HEK293 (cell line): Measurements from ENCODE around the gene CX3CL1.

ENCODE experiments used
- CTCF ChIA-PET: fragments of 350-600 bp; formaldehyde crosslinking; extraction: SDS; loops from one replicate; lab custom pipeline; 2021; ENCODE audit warnings: antibody characterized with exemption; lab: Yijun Ruan, JAX
- POLR2A ChIA-PET: fragments of 300-600 bp; formaldehyde crosslinking; extraction: SDS; loops from one replicate; lab custom pipeline; 2020; ENCODE audit warnings: antibody characterized with exemption, inconsistent platforms; lab: Yijun Ruan, JAX
- H3K27ac ChIP-seq: fragments of 200-500 bp; sonication (Bioruptor generic); 2 replicates; pipeline ENCODE4 v1.5.1; 2014; ENCODE audit warnings: low read depth, low read length, control low read depth, inconsistent platforms; ENCODE audit errors: extremely low read depth
- H3K36me3 ChIP-seq, 2 experiments: fragments of 200-500 bp in 1 of 2; sonication (Bioruptor generic) in 1 of 2; 1 replicate in 1 of 2; 2 replicates in 1 of 2; pipeline ENCODE4 v1.5.1; 2014 to 2017; ENCODE audit warnings: inconsistent platforms in 2 of 2, low read length in 2 of 2; ENCODE audit not compliant: control insufficient read depth in 2 of 2, insufficient read depth in 1 of 2
- H3K4me1 ChIP-seq: fragments of 200-500 bp; sonication (Bioruptor generic); 2 replicates; pipeline ENCODE4 v1.5.1; 2014; ENCODE audit warnings: mild to moderate bottlenecking, low read length, inconsistent platforms; ENCODE audit not compliant: control insufficient read depth, insufficient read depth
- H3K4me3 ChIP-seq: 2 replicates; pipeline ENCODE4 v1.5.1; 2011; ENCODE audit warnings: low read depth, mild to moderate bottlenecking, control low read depth, low read length, moderate library complexity
- H3K9me3 ChIP-seq: fragments of 200-500 bp; sonication (Bioruptor generic); 2 replicates; pipeline ENCODE4 v1.5.1; 2014; ENCODE audit warnings: low read depth, low read length, inconsistent platforms; ENCODE audit not compliant: control insufficient read depth, insufficient read depth
- GLIS1 ChIP-seq: fragments of 450-650 bp; formaldehyde crosslinking; IDR thresholded peaks from 2 replicates; pipeline ENCODE4 v1.5.1; 2016; ENCODE audit warnings: missing biosample characterization, missing genetic modification characterization
- KLF1 ChIP-seq: fragments of 450-650 bp; formaldehyde crosslinking; IDR thresholded peaks from 2 replicates; pipeline ENCODE4 v1.5.1; 2016; ENCODE audit warnings: missing biosample characterization, missing genetic modification characterization
- KLF16 ChIP-seq: fragments of 450-650 bp; formaldehyde crosslinking; IDR thresholded peaks from 2 replicates; pipeline ENCODE4 v1.5.1; 2017; ENCODE audit warnings: missing biosample characterization, missing genetic modification characterization
- PRDM10 ChIP-seq: fragments of 450-650 bp; formaldehyde crosslinking; IDR thresholded peaks from 2 replicates; pipeline ENCODE4 v1.5.1; 2016; ENCODE audit warnings: missing biosample characterization, missing genetic modification characterization
- PRDM4 ChIP-seq: fragments of 450-650 bp; formaldehyde crosslinking; IDR thresholded peaks from 2 replicates; pipeline ENCODE4 v1.5.1; 2017; ENCODE audit warnings: missing biosample characterization, missing genetic modification characterization
- ZBTB11 ChIP-seq: fragments of 450-650 bp; formaldehyde crosslinking; conservative IDR thresholded peaks from 2 replicates; pipeline ENCODE4 v1.5.1; 2016; ENCODE audit warnings: low read depth, missing biosample characterization, missing genetic modification characterization
- ZBTB48 ChIP-seq: fragments of 450-650 bp; formaldehyde crosslinking; IDR thresholded peaks from 2 replicates; pipeline ENCODE4 v1.5.1; 2016; ENCODE audit warnings: missing biosample characterization, missing genetic modification characterization
- ZNF202 ChIP-seq: fragments of 450-650 bp; formaldehyde crosslinking; IDR thresholded peaks from 2 replicates; pipeline ENCODE4 v1.5.1; 2016; ENCODE audit warnings: missing biosample characterization, missing genetic modification characterization, borderline replicate concordance
- ZNF292 ChIP-seq: fragments of 450-650 bp; formaldehyde crosslinking; IDR thresholded peaks from 2 replicates; pipeline ENCODE4 v1.5.1; 2016; ENCODE audit warnings: low read depth, missing biosample characterization, missing genetic modification characterization, borderline replicate concordance
- ZNF488 ChIP-seq: fragments of 450-650 bp; formaldehyde crosslinking; IDR thresholded peaks from 2 replicates; pipeline ENCODE4 v1.5.1; 2016; ENCODE audit warnings: missing biosample characterization, missing genetic modification characterization
- ZNF549 ChIP-seq: fragments of 450-650 bp; IDR thresholded peaks from 2 replicates; pipeline ENCODE4 v1.5.1; 2018; ENCODE audit warnings: missing biosample characterization, missing genetic modification characterization, mild to moderate bottlenecking, inconsistent platforms, moderate library complexity
- ZNF660 ChIP-seq: fragments of 450-650 bp; IDR thresholded peaks from 2 replicates; pipeline ENCODE4 v1.5.1; 2018; ENCODE audit warnings: missing biosample characterization, mild to moderate bottlenecking, missing genetic modification characterization
- ZNF830 ChIP-seq: fragments of 450-650 bp; IDR thresholded peaks from 2 replicates; pipeline ENCODE4 v1.5.0; 2018; ENCODE audit warnings: missing biosample characterization, missing genetic modification characterization, low read depth, mild to moderate bottlenecking, moderate library complexity

Gene CX3CL1

DNA sequence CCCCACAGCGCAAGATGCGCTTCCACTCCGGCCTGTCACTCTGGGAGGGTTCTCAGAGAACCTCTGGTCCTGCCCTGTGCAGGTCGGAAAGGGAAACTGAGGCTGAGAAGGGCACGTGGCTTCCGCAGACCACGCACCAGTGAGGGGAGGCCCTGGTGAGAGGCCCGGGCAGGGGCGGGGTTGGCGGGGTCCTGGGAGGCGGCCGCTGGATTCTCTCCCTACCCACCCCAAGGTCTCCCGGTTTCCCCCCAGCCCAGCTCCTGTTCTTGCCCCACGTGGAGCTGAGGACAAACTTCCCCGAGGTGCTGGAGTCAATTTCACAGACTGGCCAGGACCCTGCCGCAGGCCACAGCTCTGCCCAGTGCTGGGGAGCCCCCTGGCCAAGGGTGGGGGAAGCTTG, 43.8 kb downstream of the CX3CL1 start:
- Histone ChIP-seq H3K4me1 (no peaks in the 10 kb centered on the region), H3K4me3 (no peak overlapping the region), H3K36me3 (no peaks in the 10 kb centered on the region), H3K9me3 (no peaks in the 10 kb centered on the region), H3K27ac (no peak overlapping the region)
- CTCF ChIA-PET: interaction anchor here (0.5 to 11.5 kb wide), 19 partner anchors 10 to 332 kb away, joined by 3 to 290 read pairs (median 5); partner anchors contain the start of genes CCL17 and CX3CL1
- no peak for TF ChIP-seq PRDM10 (tag by site-specific recombination)
- no peak for TF ChIP-seq PRDM4 (tag by site-specific recombination)
- no peak for TF ChIP-seq GLIS1 (tag by site-specific recombination)
- TF ChIP-seq ZNF549 (tag by site-specific recombination): no peak
- no peak for TF ChIP-seq ZNF660 (tag by site-specific recombination)
- TF ChIP-seq KLF1: no peak
- no peak for TF ChIP-seq ZNF202 (tag by site-specific recombination)
- no peak for TF ChIP-seq KLF16 (tag by site-specific recombination)
- TF ChIP-seq ZBTB11 (tag by site-specific recombination): no peak
- TF ChIP-seq ZNF488 (tag by site-specific recombination): no peak
- no peak for TF ChIP-seq ZNF292
- POLR2A ChIA-PET: interaction anchor here (1.0 to 1.3 kb wide), 2 partner anchors 31 to 116 kb away, joined by 4 to 7 read pairs; partner anchors contain the start of genes CIAPIN1 and COQ9

- Histone ChIP-seq H3K9me3 (no peaks in the 10 kb centered on the region), H3K4me3 (no peak overlapping the region), H3K36me3 (no peaks in the 10 kb centered on the region), H3K27ac (no peak overlapping the region), H3K4me1 (no peaks in the 10 kb centered on the region)
- ChIA-PET CTCF (interaction anchor here (0.5 to 11.5 kb wide), 23 partner anchors 7 to 335 kb away, joined by 3 to 290 read pairs (median 6); no protein-coding TSS in a partner anchor), POLR2A (no interaction called here)
- no peak for TF ChIP-seq ZNF830 (tag by site-specific recombination)
- TF ChIP-seq ZBTB48 (tag by site-specific recombination): peak; percentile 71; the same call in 1 of the 2 replicates
These were observed 47.2 kb downstream of the CX3CL1 start for GRCh38 chr16:57419506-57419905.
